ENCODE data around the gene ZNF511. TPM values are rescaled to one million over a fixed set of nuclear protein-coding genes. Genes with fewer than 3 reads are reported as not detected.

ZNF511 gene
- total RNA-seq, 6 experiments from 2014 or later, result 45.7 to 62.0 (median 52.7) TPM

- peak overlapping the region; percentile 58 for H3K4me3 Mint-ChIP-seq
- DNase-seq, result peak; percentile 82
- peaks cover 48% of the 10 kb centered on the region for H3K36me3 Mint-ChIP-seq (ENCODE audit: low read depth)
- H3K27me3 Mint-ChIP-seq (ENCODE audit: insufficient read depth), result no peaks in the 10 kb centered on the region; the same call in 1 of the 2 replicates
- H3K4me1 Mint-ChIP-seq (ENCODE audit: low read depth), result peaks cover 26% of the 10 kb centered on the region
- H3K27ac Mint-ChIP-seq, result peak overlapping the region; percentile 83
- TF ChIP-seq CTCF (IDR thresholded peaks at IDR 0.05), result no peak
- no peaks in the 10 kb centered on the region for H3K9me3 Mint-ChIP-seq
These were observed 15.6 kb upstream of the ZNF511 start for GRCh38 chr10:133292919-133293809.

GRCh38 chr10:133293810-133294119 is 14.9 kb upstream of the ZNF511 start:
- no peaks in the 10 kb centered on the region for H3K9me3 Mint-ChIP-seq
- peak overlapping the region; percentile 83 for H3K27ac Mint-ChIP-seq
- no peaks in the 10 kb centered on the region for H3K27me3 Mint-ChIP-seq (ENCODE audit: insufficient read depth)
- DNase-seq, result no peak
- H3K36me3 Mint-ChIP-seq (ENCODE audit: low read depth), result peaks cover 47% of the 10 kb centered on the region
- H3K4me1 Mint-ChIP-seq (ENCODE audit: low read depth), result peaks cover 26% of the 10 kb centered on the region
- no peak for TF ChIP-seq CTCF (IDR thresholded peaks at IDR 0.05)
- peak overlapping the region; percentile 58 for H3K4me3 Mint-ChIP-seq

GRCh38 chr10:133294189-133294588 is 14.5 kb upstream of the ZNF511 start:
- peaks cover 26% of the 10 kb centered on the region for H3K4me1 Mint-ChIP-seq (ENCODE audit: low read depth)
- peaks cover 43% of the 10 kb centered on the region for H3K36me3 Mint-ChIP-seq (ENCODE audit: low read depth)
- H3K27me3 Mint-ChIP-seq (ENCODE audit: insufficient read depth), result no peaks in the 10 kb centered on the region

GRCh38 chr10:133295426-133296320 is 13.0 kb upstream of the ZNF511 start:
- Mint-ChIP-seq H3K4me3 (no peak overlapping the region), H3K36me3 (ENCODE audit: low read depth) (peaks cover 50% of the 10 kb centered on the region), H3K27me3 (ENCODE audit: insufficient read depth) (no peaks in the 10 kb centered on the region), H3K27ac (no peak overlapping the region), H3K9me3 (no peaks in the 10 kb centered on the region), H3K4me1 (ENCODE audit: low read depth) (peaks cover 26% of the 10 kb centered on the region)
- no peak for TF ChIP-seq CTCF (IDR thresholded peaks at IDR 0.05)
- no peak for DNase-seq

More at GRCh38 chr10:133294189-133294588, 14.5 kb upstream of the ZNF511 start:
- H3K27ac Mint-ChIP-seq, result peak overlapping the region; percentile 83
- no peaks in the 10 kb centered on the region for H3K9me3 Mint-ChIP-seq
- H3K4me3 Mint-ChIP-seq, result no peak overlapping the region
- no peak for DNase-seq
- no peak for TF ChIP-seq CTCF (IDR thresholded peaks at IDR 0.05)

GRCh38 chr10:133297504-133297903 is 11.2 kb upstream of the ZNF511 start:
- Mint-ChIP-seq H3K4me3 (no peak overlapping the region), H3K9me3 (no peaks in the 10 kb centered on the region), H3K27ac (no peak overlapping the region), H3K27me3 (ENCODE audit: insufficient read depth) (no peaks in the 10 kb centered on the region), H3K4me1 (ENCODE audit: low read depth) (peaks cover 24% of the 10 kb centered on the region), H3K36me3 (ENCODE audit: low read depth) (peaks cover 48% of the 10 kb centered on the region)
- TF ChIP-seq CTCF (IDR thresholded peaks at IDR 0.05), result no peak
- no peak for DNase-seq

Data from HFFc6 (cell line).